ENCODE data around the gene GPR18. TPM values are rescaled to one million over a fixed set of nuclear protein-coding genes. Genes with fewer than 3 reads are reported as not detected.

Gene GPR18
- total and polyA plus RNA-seq, 2 of the 4 experiments (the other 2 are of a cell fraction) = not detected

DNA sequence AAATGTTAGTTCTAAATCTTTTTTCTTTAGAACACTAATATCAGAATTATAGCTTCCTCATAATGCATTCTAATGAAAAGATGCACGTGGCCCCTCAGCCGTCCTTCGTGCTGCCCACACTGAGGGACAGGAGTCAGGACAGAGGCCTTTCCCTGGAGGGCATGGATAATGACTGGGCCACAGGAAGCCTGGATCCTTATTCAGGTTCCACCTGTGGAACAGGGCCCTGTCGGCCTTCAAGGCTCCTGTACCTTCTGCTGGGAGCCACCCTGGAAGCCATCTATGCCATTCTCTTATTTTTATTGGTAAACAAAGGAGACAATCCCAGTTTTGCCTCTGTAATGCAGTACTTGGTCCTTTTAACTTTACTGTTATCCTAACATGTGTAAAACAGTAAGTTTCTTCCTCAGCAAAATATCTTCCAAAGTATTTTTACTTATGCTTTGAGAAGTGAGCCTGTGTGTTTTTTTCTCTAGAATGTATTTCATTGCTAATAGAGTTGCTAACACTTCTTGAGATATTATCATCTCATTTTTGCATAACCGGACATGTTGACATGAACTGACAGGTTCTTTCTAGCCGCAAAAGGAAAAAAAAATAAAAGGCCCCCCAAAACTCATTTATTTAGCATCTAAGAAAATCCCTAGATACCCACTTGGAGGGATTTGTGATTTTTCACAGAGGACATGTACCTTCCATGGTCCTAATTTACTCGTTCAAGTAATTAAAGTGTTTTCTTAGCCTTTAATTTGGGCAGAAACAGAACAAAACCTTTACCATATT, 43.1 kb upstream of the GPR18 start:
- Histone ChIP-seq H3K9me3 (ENCODE audit: control insufficient read depth, insufficient read depth, low read length) (no peaks in the 10 kb centered on the region), H2BK15ac (ENCODE audit: low read depth, low read length) (no peak overlapping the region), H4K20me1 (ENCODE audit: insufficient read depth, low read length) (peaks cover 3% of the 10 kb centered on the region; the same call in 1 of the 2 replicates), H4K91ac (ENCODE audit: insufficient read depth, low read depth, low read length) (no peak overlapping the region), H2BK120ac (ENCODE audit: low read depth, low read length) (no peak overlapping the region), H2AFZ (replicated peaks; ENCODE audit: low read length, poor library complexity) (no peak overlapping the region), H3K23ac (ENCODE audit: low read depth, low read length) (no peak overlapping the region), H3K9me1 (ENCODE audit: insufficient read depth, low read length) (peaks cover 6% of the 10 kb centered on the region; the same call in 1 of the 2 replicates), H3K14ac (replicated peaks; ENCODE audit: low read depth, low read length) (no peak overlapping the region), H3K27ac (ENCODE audit: insufficient read depth, low read length) (no peak overlapping the region), H4K5ac (ENCODE audit: low read depth, low read length) (no peak overlapping the region), H3K4ac (ENCODE audit: low read depth, low read length) (no peak overlapping the region), H3K4me2 (ENCODE audit: low read depth, low read length) (no peak overlapping the region), H2AK9ac (replicated peaks; ENCODE audit: low read depth, low read length, poor library complexity) (no peak overlapping the region), H3K4me3 (ENCODE audit: insufficient read depth, low read depth, low read length) (no peak overlapping the region), H3K56ac (ENCODE audit: extremely low read depth, insufficient read depth, low read length) (no peak overlapping the region), H2BK5ac (ENCODE audit: low read depth, low read length, poor library complexity, severe bottlenecking) (no peak overlapping the region), H3K79me1 (ENCODE audit: low read depth in 1 of 2, low read length in 2 of 2) (peaks cover 5% of the 10 kb centered on the region in 2 experiments; a peak in 3 of 4 replicates), H3K9ac (ENCODE audit: low read depth, low read length) (no peak overlapping the region), H2AK5ac (ENCODE audit: low read depth, low read length) (no peak overlapping the region), H4K8ac (ENCODE audit: low read depth in 2 of 2, low read length in 2 of 2) (no peak overlapping the region), H2BK20ac (ENCODE audit: low read depth, low read length) (no peak overlapping the region), H3K18ac (ENCODE audit: low read depth, low read length) (no peak overlapping the region), H3K4me1 (ENCODE audit: control insufficient read depth, insufficient read depth, low read length) (no peaks in the 10 kb centered on the region), H3K36me3 (ENCODE audit: control insufficient read depth, insufficient read depth, low read length) (peaks cover 2% of the 10 kb centered on the region; the same call in 1 of the 2 replicates), H3K27me3 (ENCODE audit: control insufficient read depth, insufficient read depth, low read length) (no peaks in the 10 kb centered on the region)
- ChIA-PET POLR2A (ENCODE audit: unreplicated experiment) (no interaction called here), CTCF (interaction anchor here (0.6 kb wide), 1 partner anchor 136 kb away, joined by 3 read pairs; no protein-coding TSS in a partner anchor)
- BruUV-seq (replicated peaks) = no TSS peak
- no peak for DNase-seq
- in situ Hi-C loops (cut with MboI; ENCODE audit: low sequenced_read_pairs) (no loop called here), intact Hi-C loops (cut with micrococcal nuclease) (no loop called here), dilution Hi-C loops (cut with HindIII; ENCODE audit: low sequenced_read_pairs, unreplicated experiment) (no loop called here)
- no peak for ATAC-seq (ENCODE audit: low read depth)
- no CpG with 5 or more reads among the region's 7 CpGs for WGBS, 2 experiments (ENCODE audit: extremely low coverage in 2 of 2, insufficient read length in 1 of 2)
- TF ChIP-seq, protein P1, sequence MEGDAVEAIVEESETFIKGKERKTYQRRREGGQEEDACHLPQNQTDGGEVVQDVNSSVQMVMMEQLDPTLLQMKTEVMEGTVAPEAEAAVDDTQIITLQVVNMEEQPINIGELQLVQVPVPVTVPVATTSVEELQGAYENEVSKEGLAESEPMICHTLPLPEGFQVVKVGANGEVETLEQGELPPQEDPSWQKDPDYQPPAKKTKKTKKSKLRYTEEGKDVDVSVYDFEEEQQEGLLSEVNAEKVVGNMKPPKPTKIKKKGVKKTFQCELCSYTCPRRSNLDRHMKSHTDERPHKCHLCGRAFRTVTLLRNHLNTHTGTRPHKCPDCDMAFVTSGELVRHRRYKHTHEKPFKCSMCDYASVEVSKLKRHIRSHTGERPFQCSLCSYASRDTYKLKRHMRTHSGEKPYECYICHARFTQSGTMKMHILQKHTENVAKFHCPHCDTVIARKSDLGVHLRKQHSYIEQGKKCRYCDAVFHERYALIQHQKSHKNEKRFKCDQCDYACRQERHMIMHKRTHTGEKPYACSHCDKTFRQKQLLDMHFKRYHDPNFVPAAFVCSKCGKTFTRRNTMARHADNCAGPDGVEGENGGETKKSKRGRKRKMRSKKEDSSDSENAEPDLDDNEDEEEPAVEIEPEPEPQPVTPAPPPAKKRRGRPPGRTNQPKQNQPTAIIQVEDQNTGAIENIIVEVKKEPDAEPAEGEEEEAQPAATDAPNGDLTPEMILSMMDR (conservative IDR thresholded peaks at IDR 0.05; ENCODE audit: low read depth, low read length) = no peak
- TF ChIP-seq CHD1 (IDR thresholded peaks at IDR 0.05; ENCODE audit: low read depth, low read length) (no peak), BHLHE40 (IDR thresholded peaks at IDR 0.05; ENCODE audit: low read depth, low read length) (no peak), MXI1 (IDR thresholded peaks at IDR 0.05; ENCODE audit: borderline replicate concordance, low read depth, low read length) (no peak), MAFK (IDR thresholded peaks at IDR 0.05; ENCODE audit: low read depth, low read length) (no peak), CEBPB (IDR thresholded peaks at IDR 0.05; ENCODE audit: low read depth, low read length) (no peak)

All from IMR-90 (cell line).